HFFc6 (cell line): ENCODE results near the gene SLC25A45. TPM values are rescaled to one million over a fixed set of nuclear protein-coding genes. Genes with fewer than 3 reads are reported as not detected.

Experiments
- DNase-seq: peaks from one replicate; pipeline ENCODE4 v3.0.0-alpha.2; 2018
- H3K27ac Mint-ChIP-seq: 2 replicates; pipeline ENCODE4 v1.8.0; 2020; ENCODE audit warnings: mild to moderate bottlenecking, mixed read lengths
- H3K27me3 Mint-ChIP-seq: 2 replicates; pipeline ENCODE4 v1.8.0; 2021; ENCODE audit warnings: mild to moderate bottlenecking, moderate library complexity, mixed read lengths; ENCODE audit not compliant: insufficient read depth
- H3K36me3 Mint-ChIP-seq: 2 replicates; pipeline ENCODE4 v1.8.0; 2021; ENCODE audit warnings: low read depth, mixed read lengths
- H3K4me1 Mint-ChIP-seq: 2 replicates; pipeline ENCODE4 v1.8.0; 2020; ENCODE audit warnings: low read depth, mixed read lengths
- H3K4me3 Mint-ChIP-seq: 2 replicates; pipeline ENCODE4 v1.8.0; 2020; ENCODE audit warnings: mild to moderate bottlenecking, moderate library complexity, mixed read lengths
- H3K9me3 Mint-ChIP-seq: 2 replicates; pipeline ENCODE4 v1.8.0; 2020; ENCODE audit warnings: mild to moderate bottlenecking, mixed read lengths
- total RNA-seq, 6 experiments: library from RNA; stranded (reverse); fragmentation: NEBNext Ultra II Directional; extraction: Animal tissue kit (Norgen Biotek cat#: 25700); gene quantifications; 2 replicates in 1 of 6; 3 replicates in 5 of 6; pipeline ENCODE4 v1.2.3, GENCODE V29; 2021
- TF ChIP-seq, protein P1 (sequence below): fragments of 200-600 bp; sonication (generic); IDR thresholded peaks from 2 replicates; pipeline ENCODE4 v1.5.0; 2021; ENCODE audit warnings: antibody characterized with exemption, mild to moderate bottlenecking

SLC25A45 gene
- total RNA-seq, 6 experiments from 2014 or later = 4.9 to 8.9 (median 5.8) TPM

DNA sequence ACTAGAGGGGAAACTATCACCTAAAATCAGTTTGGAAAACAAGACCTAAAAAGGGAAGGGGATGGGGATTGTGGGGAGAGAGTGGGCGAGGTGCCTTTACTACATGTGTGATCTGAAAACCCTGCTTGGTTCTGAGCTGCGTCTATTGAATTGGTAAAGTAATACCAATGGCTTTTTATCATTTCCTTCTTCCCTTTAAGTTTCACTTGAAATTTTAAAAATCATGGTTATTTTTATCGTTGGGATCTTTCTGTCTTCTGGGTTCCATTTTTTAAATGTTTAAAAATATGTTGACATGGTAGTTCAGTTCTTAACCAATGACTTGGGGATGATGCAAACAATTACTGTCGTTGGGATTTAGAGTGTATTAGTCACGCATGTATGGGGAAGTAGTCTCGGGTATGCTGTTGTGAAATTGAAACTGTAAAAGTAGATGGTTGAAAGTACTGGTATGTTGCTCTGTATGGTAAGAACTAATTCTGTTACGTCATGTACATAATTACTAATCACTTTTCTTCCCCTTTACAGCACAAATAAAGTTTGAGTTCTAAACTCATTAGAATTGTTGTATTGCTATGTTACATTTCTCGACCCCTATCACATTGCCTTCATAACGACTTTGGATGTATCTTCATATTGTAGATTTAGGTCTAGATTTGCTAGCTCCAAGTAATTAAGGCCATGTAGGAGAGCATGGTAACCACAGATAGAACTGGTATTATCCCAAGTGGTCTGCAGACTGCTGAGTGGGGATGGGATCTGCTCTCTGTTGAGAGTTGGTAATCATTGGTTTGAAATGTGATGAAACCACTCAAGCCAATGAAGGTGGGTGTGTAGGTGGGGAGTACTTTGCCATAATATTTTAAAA, 43.8 kb upstream of the SLC25A45 start:
- Mint-ChIP-seq H3K27me3 (peaks cover 93% of the 10 kb centered on the region), H3K27ac (peak overlapping the region; percentile 98), H3K4me1 (peaks cover 62% of the 10 kb centered on the region), H3K9me3 (peaks cover 89% of the 10 kb centered on the region), H3K4me3 (peak overlapping the region; percentile 99), H3K36me3 (peaks cover 70% of the 10 kb centered on the region)
- DNase-seq = peak; percentile 91
- TF ChIP-seq, protein P1, sequence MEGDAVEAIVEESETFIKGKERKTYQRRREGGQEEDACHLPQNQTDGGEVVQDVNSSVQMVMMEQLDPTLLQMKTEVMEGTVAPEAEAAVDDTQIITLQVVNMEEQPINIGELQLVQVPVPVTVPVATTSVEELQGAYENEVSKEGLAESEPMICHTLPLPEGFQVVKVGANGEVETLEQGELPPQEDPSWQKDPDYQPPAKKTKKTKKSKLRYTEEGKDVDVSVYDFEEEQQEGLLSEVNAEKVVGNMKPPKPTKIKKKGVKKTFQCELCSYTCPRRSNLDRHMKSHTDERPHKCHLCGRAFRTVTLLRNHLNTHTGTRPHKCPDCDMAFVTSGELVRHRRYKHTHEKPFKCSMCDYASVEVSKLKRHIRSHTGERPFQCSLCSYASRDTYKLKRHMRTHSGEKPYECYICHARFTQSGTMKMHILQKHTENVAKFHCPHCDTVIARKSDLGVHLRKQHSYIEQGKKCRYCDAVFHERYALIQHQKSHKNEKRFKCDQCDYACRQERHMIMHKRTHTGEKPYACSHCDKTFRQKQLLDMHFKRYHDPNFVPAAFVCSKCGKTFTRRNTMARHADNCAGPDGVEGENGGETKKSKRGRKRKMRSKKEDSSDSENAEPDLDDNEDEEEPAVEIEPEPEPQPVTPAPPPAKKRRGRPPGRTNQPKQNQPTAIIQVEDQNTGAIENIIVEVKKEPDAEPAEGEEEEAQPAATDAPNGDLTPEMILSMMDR = no peak

DNA sequence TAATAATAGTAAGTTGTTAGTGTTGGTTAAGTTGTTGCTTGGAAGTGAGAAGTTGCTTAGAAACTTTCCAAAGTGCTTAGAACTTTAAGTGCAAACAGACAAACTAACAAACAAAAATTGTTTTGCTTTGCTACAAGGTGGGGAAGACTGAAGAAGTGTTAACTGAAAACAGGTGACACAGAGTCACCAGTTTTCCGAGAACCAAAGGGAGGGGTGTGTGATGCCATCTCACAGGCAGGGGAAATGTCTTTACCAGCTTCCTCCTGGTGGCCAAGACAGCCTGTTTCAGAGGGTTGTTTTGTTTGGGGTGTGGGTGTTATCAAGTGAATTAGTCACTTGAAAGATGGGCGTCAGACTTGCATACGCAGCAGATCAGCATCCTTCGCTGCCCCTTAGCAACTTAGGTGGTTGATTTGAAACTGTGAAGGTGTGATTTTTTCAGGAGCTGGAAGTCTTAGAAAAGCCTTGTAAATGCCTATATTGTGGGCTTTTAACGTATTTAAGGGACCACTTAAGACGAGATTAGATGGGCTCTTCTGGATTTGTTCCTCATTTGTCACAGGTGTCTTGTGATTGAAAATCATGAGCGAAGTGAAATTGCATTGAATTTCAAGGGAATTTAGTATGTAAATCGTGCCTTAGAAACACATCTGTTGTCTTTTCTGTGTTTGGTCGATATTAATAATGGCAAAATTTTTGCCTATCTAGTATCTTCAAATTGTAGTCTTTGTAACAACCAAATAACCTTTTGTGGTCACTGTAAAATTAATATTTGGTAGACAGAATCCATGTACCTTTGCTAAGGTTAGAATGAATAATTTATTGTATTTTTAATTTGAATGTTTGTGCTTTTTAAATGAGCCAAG, 42.9 kb upstream of the SLC25A45 start:
- peak overlapping the region; percentile 99 for H3K4me3 Mint-ChIP-seq
- peaks cover 86% of the 10 kb centered on the region for H3K27me3 Mint-ChIP-seq
- DNase-seq = peak; percentile 87
- H3K36me3 Mint-ChIP-seq = peaks cover 70% of the 10 kb centered on the region
- TF ChIP-seq, protein P1 = peak; percentile 44
- peaks cover 80% of the 10 kb centered on the region for H3K9me3 Mint-ChIP-seq
- peak overlapping the region; percentile 98 for H3K27ac Mint-ChIP-seq
- H3K4me1 Mint-ChIP-seq = peaks cover 62% of the 10 kb centered on the region

DNA sequence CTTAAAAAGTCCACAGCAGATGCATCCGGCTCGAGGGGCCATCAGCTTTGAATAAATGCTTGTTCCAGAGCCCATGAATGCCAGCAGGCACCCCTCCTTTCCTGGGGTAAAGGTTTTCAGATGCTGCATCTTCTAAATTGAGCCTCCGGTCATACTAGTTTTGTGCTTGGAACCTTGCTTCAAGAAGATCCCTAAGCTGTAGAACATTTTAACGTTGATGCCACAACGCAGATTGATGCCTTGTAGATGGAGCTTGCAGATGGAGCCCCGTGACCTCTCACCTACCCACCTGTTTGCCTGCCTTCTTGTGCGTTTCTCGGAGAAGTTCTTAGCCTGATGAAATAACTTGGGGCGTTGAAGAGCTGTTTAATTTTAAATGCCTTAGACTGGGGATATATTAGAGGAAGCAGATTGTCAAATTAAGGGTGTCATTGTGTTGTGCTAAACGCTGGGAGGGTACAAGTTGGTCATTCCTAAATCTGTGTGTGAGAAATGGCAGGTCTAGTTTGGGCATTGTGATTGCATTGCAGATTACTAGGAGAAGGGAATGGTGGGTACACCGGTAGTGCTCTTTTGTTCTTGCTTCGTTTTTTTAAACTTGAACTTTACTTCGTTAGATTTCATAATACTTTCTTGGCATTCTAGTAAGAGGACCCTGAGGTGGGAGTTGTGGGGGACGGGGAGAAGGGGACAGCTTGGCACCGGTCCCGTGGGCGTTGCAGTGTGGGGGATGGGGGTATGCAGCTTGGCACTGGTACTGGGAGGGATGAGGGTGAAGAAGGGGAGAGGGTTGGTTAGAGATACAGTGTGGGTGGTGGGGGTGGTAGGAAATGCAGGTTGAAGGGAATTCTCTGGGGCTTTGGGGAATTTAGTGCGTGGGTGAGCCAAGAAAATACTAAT, 42.0 kb upstream of the SLC25A45 start:
- Mint-ChIP-seq H3K27me3 (peaks cover 77% of the 10 kb centered on the region), H3K4me1 (peaks cover 62% of the 10 kb centered on the region), H3K36me3 (peaks cover 66% of the 10 kb centered on the region), H3K9me3 (peaks cover 71% of the 10 kb centered on the region), H3K4me3 (peak overlapping the region; percentile 99), H3K27ac (peak overlapping the region; percentile 98)
- DNase-seq = peak; percentile 50
- TF ChIP-seq, protein P1 = no peak

DNA sequence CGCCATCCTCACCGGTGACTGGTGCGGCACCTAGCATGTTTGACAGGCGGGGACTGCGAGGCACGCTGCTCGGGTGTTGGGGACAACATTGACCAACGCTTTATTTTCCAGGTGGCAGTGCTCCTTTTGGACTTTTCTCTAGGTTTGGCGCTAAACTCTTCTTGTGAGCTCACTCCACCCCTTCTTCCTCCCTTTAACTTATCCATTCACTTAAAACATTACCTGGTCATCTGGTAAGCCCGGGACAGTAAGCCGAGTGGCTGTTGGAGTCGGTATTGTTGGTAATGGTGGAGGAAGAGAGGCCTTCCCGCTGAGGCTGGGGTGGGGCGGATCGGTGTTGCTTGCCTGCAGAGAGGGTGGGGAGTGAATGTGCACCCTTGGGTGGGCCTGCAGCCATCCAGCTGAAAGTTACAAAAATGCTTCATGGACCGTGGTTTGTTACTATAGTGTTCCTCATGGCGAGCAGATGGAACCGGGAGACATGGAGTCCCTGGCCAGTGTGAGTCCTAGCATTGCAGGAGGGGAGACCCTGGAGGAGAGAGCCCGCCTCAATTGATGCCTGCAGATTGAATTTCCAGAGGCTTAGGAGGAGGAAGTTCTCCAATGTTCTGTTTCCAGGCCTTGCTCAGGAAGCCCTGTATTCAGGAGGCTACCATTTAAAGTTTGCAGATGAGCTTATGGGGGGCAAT, 41.2 kb upstream of the SLC25A45 start:
- H3K27ac Mint-ChIP-seq = peak overlapping the region; percentile 98
- peak; percentile 37 for DNase-seq
- H3K9me3 Mint-ChIP-seq = peaks cover 63% of the 10 kb centered on the region
- TF ChIP-seq, protein P1 = no peak
- peaks cover 62% of the 10 kb centered on the region for H3K4me1 Mint-ChIP-seq
- peaks cover 73% of the 10 kb centered on the region for H3K27me3 Mint-ChIP-seq
- H3K36me3 Mint-ChIP-seq = peaks cover 61% of the 10 kb centered on the region
- peak overlapping the region; percentile 99 for H3K4me3 Mint-ChIP-seq
